Measurements from ENCODE around the gene JPH3.
"Not testable (repeated sequence)": the region's sequence is repeated elsewhere in the genome, so short reads cannot be mapped to it uniquely, and the experiment has no call there.

Gene JPH3

GRCh38 chr16:87722590-87723225 is 120.4 kb downstream of the JPH3 start:
- no peak for DNase-seq

GRCh38 chr16:87723226-87723623 is 120.9 kb downstream of the JPH3 start:
- DNase-seq = no peak

- DNase-seq = no peak
Measured at GRCh38 chr16:87724490-87725291, 122.4 kb downstream of the JPH3 start.

GRCh38 chr16:87725596-87726235 is 123.4 kb downstream of the JPH3 start:
- DNase-seq = no peak

DNA sequence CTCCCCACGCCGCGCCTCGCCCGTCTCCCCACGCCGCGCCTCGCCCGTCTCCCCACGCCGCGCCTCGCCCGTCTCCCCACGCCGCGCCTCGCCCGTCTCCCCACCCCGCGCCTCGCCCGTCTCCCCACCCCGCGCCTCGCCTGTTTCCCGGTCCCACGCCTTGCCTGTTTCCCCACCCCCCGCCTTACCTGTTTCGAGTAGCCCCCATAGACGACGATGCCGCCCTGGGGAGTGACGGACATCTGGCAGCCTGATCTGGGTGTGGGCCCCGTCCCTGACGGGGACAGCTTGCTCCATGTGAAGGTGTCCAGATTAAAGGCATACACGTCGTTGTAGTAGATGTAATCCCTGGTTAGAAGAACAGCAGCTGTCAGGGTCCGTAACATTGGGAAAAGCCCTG is 124.3 kb downstream of the JPH3 start:
- DNase-seq = not testable (repeated sequence)

- DNase-seq = no peak
Measured at GRCh38 chr16:87727346-87727745, 125.0 kb downstream of the JPH3 start.

- DNase-seq = no peak
Measured at GRCh38 chr16:87728026-87728425, 125.7 kb downstream of the JPH3 start.

DNA sequence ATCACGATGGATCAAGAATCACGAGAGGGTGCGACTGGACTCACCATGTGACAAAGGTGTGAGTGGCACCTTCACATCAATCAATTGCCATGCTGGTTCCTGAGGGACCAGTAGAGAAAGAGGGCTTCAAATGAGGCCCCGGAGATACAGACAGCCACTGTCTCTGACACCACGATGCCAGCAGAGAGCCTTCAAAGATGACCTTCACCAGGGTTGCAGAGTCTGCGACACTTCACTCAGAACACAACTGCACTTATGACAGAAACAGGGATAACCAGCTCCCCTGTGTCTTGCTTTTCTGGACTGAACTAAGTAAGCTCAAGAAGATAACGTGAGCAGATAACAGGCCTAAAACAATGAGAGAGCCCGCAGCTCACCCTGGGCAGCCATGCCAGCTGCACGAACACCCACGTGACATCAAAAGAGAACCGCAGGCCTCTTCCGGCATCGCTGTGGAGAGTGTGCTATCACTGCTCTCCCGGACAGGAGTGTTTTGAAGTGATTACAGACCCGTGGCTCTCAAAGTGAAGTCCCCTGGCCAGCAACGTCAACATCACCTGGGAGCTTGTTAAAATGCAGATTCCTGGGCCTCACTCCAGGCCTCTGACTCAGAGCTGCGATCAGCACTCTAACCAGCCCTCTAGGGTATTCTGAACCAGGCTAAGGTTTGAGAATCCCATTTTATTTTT is 127.1 kb downstream of the JPH3 start:
- DNase-seq = no peak

GRCh38 chr16:87731607-87732006 is 129.3 kb downstream of the JPH3 start:
- DNase-seq = no peak

GRCh38 chr16:87733190-87733589 is 130.9 kb downstream of the JPH3 start:
- no peak for DNase-seq

GRCh38 chr16:87734644-87735043 is 132.3 kb downstream of the JPH3 start:
- no peak for DNase-seq

- DNase-seq = no peak
Measured at GRCh38 chr16:87735270-87736007, 133.1 kb downstream of the JPH3 start.

DNA sequence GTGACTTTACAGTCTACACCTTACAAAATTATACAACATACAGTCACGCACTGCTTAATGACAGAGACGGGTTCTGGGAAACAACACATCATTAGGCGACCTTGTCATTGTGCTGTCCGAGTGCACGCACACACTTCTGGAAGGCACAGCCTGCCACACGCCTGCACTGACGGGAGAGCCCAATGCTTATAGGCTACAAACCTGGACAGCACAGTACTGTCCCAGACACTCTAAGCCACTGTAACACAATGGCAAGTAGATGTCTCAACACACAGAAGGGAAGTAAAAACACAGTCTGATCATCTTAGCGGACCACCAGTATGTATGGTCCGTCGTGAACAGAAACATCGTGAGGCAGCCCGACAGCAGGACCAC is 133.7 kb downstream of the JPH3 start:
- DNase-seq = no peak

- DNase-seq = no peak
Measured at GRCh38 chr16:87739801-87740200, 137.5 kb downstream of the JPH3 start.

- DNase-seq = no peak
Measured at GRCh38 chr16:87740441-87740840, 138.1 kb downstream of the JPH3 start.

- DNase-seq = no peak
Measured at GRCh38 chr16:87740909-87741424, 138.7 kb downstream of the JPH3 start.

- DNase-seq = no peak
Measured at GRCh38 chr16:87741700-87742415, 139.6 kb downstream of the JPH3 start.

DNA sequence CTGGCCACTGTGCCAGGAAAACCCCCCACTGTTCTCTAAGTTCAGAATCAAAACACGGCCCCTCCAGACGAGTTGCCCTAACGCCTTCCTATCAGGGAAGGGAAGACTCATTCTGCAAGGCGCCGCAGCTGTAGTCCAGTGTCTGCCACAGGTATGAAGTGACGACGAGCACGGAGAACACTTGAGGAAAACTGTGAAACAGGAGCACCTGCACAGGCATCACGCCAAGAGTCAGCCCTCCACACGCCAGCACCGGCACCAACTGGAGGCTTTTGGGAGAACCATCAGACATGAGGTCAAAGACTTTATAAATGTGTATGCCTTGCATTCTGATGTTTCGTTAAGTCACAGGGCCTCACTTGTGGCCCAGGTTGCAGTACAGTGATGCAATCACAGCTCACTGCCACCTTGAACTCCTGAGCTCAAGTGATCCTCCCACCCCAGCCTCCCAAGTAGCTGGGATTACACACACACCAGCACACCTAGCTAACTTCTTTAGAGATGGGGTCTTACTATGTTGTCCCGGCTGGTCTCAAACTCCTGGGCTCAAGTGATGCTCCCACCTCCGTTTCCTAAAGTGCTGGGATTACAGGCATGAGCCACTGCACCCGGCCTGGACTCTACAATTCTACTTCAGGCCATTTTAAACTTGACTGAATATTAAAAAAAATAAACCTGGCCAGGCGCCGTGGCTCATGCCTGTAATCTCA is 140.6 kb downstream of the JPH3 start:
- DNase-seq = no peak

- no peak for DNase-seq
Measured at GRCh38 chr16:87744750-87745514, 142.6 kb downstream of the JPH3 start.

GRCh38 chr16:87746178-87746577 is 143.9 kb downstream of the JPH3 start:
- DNase-seq = no peak
